Measurements from ENCODE around the gene SGCE. TPM values are rescaled to one million over a fixed set of nuclear protein-coding genes. Genes with fewer than 3 reads are reported as not detected.

SGCE gene
- total RNA-seq, 2 experiments from 2014 or later, result 23.5 to 27.1 TPM

- CTCF ChIA-PET (ENCODE audit: unreplicated experiment), result no interaction called here
- Histone ChIP-seq H3K9me3 (ENCODE audit: low read length) (no peaks in the 10 kb centered on the region), H4K20me1 (ENCODE audit: insufficient read depth, low read length) (no peaks in the 10 kb centered on the region; the same call in 1 of the 2 replicates), H3K4me3 (ENCODE audit: low read depth, low read length, poor library complexity, severe bottlenecking) (no peak overlapping the region), H3K27ac (ENCODE audit: low read depth, low read length, poor library complexity, severe bottlenecking) (no peak overlapping the region), H3K4me1 (ENCODE audit: insufficient read depth, low read length, poor library complexity, severe bottlenecking) (no peaks in the 10 kb centered on the region), H2AFZ (ENCODE audit: low read length) (no peak overlapping the region), H3K36me3 (ENCODE audit: insufficient read depth, low read length) (no peaks in the 10 kb centered on the region), H3K9me2 (ENCODE audit: insufficient read depth, low read length) (no peaks in the 10 kb centered on the region), H3K4me2 (ENCODE audit: low read length) (no peak overlapping the region), H3K79me2 (ENCODE audit: insufficient read depth, low read depth, low read length) (no peaks in the 10 kb centered on the region)
- no peak for DNase-seq (ENCODE audit: low spot score)
- TF ChIP-seq CTCF (conservative IDR thresholded peaks at IDR 0.05; ENCODE audit: low read length), result no peak
- TF ChIP-seq EZH2phosphoT487 (IDR thresholded peaks at IDR 0.05; ENCODE audit: borderline replicate concordance, low read depth, low read length), result no peak
- intact Hi-C loops (cut with micrococcal nuclease; ENCODE audit: unreplicated experiment), result no loop called here
- BruUV-seq (replicated peaks), result no TSS peak
- POLR2A ChIA-PET, result no interaction called here
Observed at GRCh38 chr7:94642838-94643653, 12.9 kb downstream of the SGCE start.

GRCh38 chr7:94639384-94639783 lies 16.5 kb downstream of the SGCE start:
- Histone ChIP-seq H3K27ac (ENCODE audit: low read depth, low read length, poor library complexity, severe bottlenecking) (no peak overlapping the region), H3K36me3 (ENCODE audit: insufficient read depth, low read length) (no peaks in the 10 kb centered on the region), H3K4me3 (ENCODE audit: low read depth, low read length, poor library complexity, severe bottlenecking) (no peak overlapping the region), H3K9me3 (ENCODE audit: low read length) (no peaks in the 10 kb centered on the region), H3K79me2 (ENCODE audit: insufficient read depth, low read depth, low read length) (no peaks in the 10 kb centered on the region), H3K4me1 (ENCODE audit: insufficient read depth, low read length, poor library complexity, severe bottlenecking) (no peaks in the 10 kb centered on the region), H2AFZ (ENCODE audit: low read length) (no peak overlapping the region), H4K20me1 (ENCODE audit: insufficient read depth, low read length) (no peaks in the 10 kb centered on the region), H3K4me2 (ENCODE audit: low read length) (no peak overlapping the region), H3K9me2 (ENCODE audit: insufficient read depth, low read length) (no peaks in the 10 kb centered on the region)
- intact Hi-C loops (cut with micrococcal nuclease; ENCODE audit: unreplicated experiment), result no loop called here
- CTCF ChIA-PET (ENCODE audit: unreplicated experiment), result no interaction called here
- TF ChIP-seq CTCF (conservative IDR thresholded peaks at IDR 0.05; ENCODE audit: low read length) (no peak), EZH2phosphoT487 (IDR thresholded peaks at IDR 0.05; ENCODE audit: borderline replicate concordance, low read depth, low read length) (no peak)
- POLR2A ChIA-PET, result no interaction called here
- no peak for DNase-seq (ENCODE audit: low spot score)
- no TSS peak for BruUV-seq (replicated peaks)

- Histone ChIP-seq H2AFZ (ENCODE audit: low read length) (no peak overlapping the region), H3K4me2 (ENCODE audit: low read length) (no peak overlapping the region), H3K36me3 (ENCODE audit: insufficient read depth, low read length) (no peaks in the 10 kb centered on the region), H4K20me1 (ENCODE audit: insufficient read depth, low read length) (no peaks in the 10 kb centered on the region), H3K4me3 (ENCODE audit: low read depth, low read length, poor library complexity, severe bottlenecking) (no peak overlapping the region), H3K27ac (ENCODE audit: low read depth, low read length, poor library complexity, severe bottlenecking) (no peak overlapping the region), H3K4me1 (ENCODE audit: insufficient read depth, low read length, poor library complexity, severe bottlenecking) (no peaks in the 10 kb centered on the region), H3K9me2 (ENCODE audit: insufficient read depth, low read length) (no peaks in the 10 kb centered on the region), H3K9me3 (ENCODE audit: low read length) (no peaks in the 10 kb centered on the region), H3K79me2 (ENCODE audit: insufficient read depth, low read depth, low read length) (no peaks in the 10 kb centered on the region)
- intact Hi-C loops (cut with micrococcal nuclease; ENCODE audit: unreplicated experiment), result no loop called here
- no TSS peak for BruUV-seq (replicated peaks)
- TF ChIP-seq EZH2phosphoT487 (IDR thresholded peaks at IDR 0.05; ENCODE audit: borderline replicate concordance, low read depth, low read length), result no peak
- no peak for TF ChIP-seq CTCF (conservative IDR thresholded peaks at IDR 0.05; ENCODE audit: low read length)
- no peak for DNase-seq (ENCODE audit: low spot score)
- ChIA-PET POLR2A (interaction anchor here (0.5 to 1.2 kb wide), 2 partner anchors 42 to 72 kb away, joined by 3 to 5 read pairs; no protein-coding TSS in a partner anchor), CTCF (ENCODE audit: unreplicated experiment) (no interaction called here)
Observed at GRCh38 chr7:94635687-94636086, 20.2 kb downstream of the SGCE start.
